Activated CD4-positive, alpha-beta T cell treated with anti-CD3 and anti-CD28 coated beads, Interleukin-2, amount 50 U/mL, for 1 hour (primary cell): Measurements from ENCODE around the gene PACRG.

Source experiments
- DNase-seq: peaks from one replicate; pipeline ENCODE4 v3.0.0-alpha.2; 2020

PACRG gene

GRCh38 chr6:163324688-163325389, 597.1 kb downstream of the PACRG start:
- no peak for DNase-seq

GRCh38 chr6:163325390-163325784, 597.6 kb downstream of the PACRG start:
- no peak for DNase-seq

GRCh38 chr6:163327165-163327880, 599.5 kb downstream of the PACRG start:
- DNase-seq = no peak

GRCh38 chr6:163327921-163328320, 600.1 kb downstream of the PACRG start:
- DNase-seq = no peak

GRCh38 chr6:163328411-163328810, 600.6 kb downstream of the PACRG start:
- DNase-seq = no peak

GRCh38 chr6:163329991-163330390, 602.2 kb downstream of the PACRG start:
- no peak for DNase-seq

- DNase-seq = no peak
These were observed 603.5 kb downstream of the PACRG start for GRCh38 chr6:163331245-163331644.

- DNase-seq = no peak
These were observed 604.8 kb downstream of the PACRG start for GRCh38 chr6:163332575-163332974.

- no peak for DNase-seq
These were observed 605.3 kb downstream of the PACRG start for GRCh38 chr6:163333038-163333437.

- no peak for DNase-seq
These were observed 606.2 kb downstream of the PACRG start for GRCh38 chr6:163333701-163334663.

- DNase-seq = no peak
These were observed 607.3 kb downstream of the PACRG start for GRCh38 chr6:163335056-163335455.

GRCh38 chr6:163335671-163336545, 608.1 kb downstream of the PACRG start:
- no peak for DNase-seq

GRCh38 chr6:163336961-163337360, 609.2 kb downstream of the PACRG start:
- no peak for DNase-seq

- no peak for DNase-seq
These were observed 610.2 kb downstream of the PACRG start for GRCh38 chr6:163337958-163338357.

- DNase-seq = no peak
These were observed 611.1 kb downstream of the PACRG start for GRCh38 chr6:163338671-163339405.

- no peak for DNase-seq
These were observed 611.7 kb downstream of the PACRG start for GRCh38 chr6:163339466-163339865.

- no peak for DNase-seq
These were observed 612.6 kb downstream of the PACRG start for GRCh38 chr6:163340201-163340887.

- DNase-seq = no peak
These were observed 613.7 kb downstream of the PACRG start for GRCh38 chr6:163341224-163342061.

- DNase-seq = no peak
These were observed 615.1 kb downstream of the PACRG start for GRCh38 chr6:163342571-163343539.
